GM19193 (cell line): Measurements from ENCODE around the gene PTPRD.

Source experiments
- POLR2A ChIP-seq: IDR thresholded peaks from 4 replicates; pipeline ENCODE4 v1.6.1; 2011; ENCODE audit not compliant: insufficient read depth, insufficient read length; ENCODE audit errors: extremely low read depth

The PTPRD gene

DNA sequence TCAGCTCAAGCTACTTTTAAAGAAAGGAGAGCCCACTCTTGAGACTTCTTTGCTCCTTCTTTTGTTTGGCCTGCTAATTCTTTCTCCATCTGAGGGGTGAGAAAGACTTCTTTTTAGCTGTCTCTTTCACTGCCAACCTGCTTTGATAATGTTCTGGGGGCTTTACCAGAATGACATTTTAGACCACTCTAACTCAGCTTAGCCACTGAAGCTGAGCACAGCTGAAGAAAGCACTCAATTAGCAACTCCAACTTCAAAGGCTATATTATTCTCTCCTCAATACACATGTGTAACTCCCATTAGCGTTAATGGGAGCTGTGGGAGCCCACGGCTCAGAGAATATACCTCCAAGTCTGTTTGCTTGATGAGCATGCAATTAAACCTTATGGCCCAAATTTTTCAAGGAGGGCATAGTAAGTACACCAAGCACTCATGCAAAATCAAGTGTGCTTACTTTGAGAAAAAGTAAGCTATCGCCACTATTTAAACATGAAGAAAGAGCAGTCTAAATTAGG, 1997.8 kb downstream of the PTPRD start:
- no peak for TF ChIP-seq POLR2A

DNA sequence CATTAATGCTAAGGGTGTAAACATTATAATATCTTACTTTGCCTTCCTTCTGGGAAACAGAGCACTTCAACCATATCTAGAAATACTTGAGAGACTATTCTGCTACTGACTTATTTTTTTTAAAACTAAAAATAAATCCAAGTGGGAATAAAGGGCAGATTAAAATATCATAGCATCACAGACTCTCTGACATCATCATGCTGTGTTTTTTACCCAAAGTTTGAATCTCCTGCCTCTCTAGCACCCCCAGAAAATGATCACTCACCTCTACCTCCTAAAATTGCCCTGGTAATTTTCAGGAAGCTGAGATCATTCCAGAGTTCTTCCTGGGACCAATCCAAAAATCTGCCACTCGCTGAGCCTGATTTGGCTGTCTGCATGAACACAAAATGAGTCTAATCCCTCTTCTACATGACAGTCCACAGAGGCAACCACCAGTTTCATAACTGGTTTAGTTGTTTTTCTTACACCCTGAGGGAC, 1999.4 kb downstream of the PTPRD start:
- no peak for TF ChIP-seq POLR2A

DNA sequence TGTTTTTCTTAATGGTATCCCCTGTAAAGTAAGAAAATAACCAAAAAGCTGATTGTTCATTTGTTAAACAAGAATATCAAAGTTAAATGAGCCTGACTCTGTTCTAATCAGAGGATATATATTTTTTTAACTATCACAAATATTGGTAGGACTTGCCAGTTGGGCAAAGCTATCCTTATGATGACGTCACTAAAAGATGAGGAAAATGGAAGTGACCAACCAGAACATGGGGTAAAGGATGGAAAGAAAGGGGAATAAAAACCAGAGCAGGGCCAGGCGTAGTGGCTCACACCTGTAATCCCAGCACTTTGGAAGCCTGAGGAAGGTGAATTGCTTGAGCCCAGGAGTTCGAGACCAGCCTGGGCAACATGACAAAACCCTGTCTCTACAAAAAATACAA, 2001.6 kb downstream of the PTPRD start:
- no peak for TF ChIP-seq POLR2A

DNA sequence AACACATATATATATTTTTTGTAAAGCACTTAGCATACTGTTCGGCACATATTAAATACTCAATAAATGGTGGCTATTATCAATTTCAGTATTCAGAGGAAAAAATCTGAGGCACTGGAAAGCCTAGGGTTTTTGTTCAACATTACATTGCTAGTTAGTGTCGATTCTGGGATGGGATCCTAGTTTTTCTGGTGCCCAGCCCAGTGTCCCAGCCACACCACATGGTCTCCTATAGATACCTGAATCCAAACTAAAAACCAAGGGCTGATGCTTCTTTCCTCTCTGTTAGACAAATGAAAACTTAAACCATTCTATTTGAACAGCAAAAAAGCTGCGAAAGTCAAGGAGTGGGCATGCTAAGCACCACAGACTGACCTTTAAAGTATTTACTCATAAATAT, 2002.5 kb downstream of the PTPRD start:
- no peak for TF ChIP-seq POLR2A

DNA sequence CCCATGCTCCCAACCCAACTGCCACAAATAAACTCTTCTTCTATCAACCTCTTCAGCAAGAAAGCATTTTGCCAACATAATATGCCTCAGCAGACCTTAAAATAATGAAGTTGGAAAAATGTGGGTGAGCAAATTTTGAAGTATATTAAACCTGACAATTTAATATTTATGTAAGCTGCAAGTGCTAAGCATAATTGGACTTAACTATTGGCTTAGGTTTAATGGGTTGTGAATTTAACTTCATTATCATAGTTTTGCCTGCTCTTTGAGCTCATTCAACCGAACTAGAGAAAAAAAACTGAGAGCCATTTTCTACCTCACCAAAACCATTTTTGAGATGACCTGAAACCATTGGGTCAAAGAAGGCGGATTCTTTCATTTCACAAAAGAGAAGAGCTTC, 2007.7 kb downstream of the PTPRD start:
- TF ChIP-seq POLR2A, result no peak

DNA sequence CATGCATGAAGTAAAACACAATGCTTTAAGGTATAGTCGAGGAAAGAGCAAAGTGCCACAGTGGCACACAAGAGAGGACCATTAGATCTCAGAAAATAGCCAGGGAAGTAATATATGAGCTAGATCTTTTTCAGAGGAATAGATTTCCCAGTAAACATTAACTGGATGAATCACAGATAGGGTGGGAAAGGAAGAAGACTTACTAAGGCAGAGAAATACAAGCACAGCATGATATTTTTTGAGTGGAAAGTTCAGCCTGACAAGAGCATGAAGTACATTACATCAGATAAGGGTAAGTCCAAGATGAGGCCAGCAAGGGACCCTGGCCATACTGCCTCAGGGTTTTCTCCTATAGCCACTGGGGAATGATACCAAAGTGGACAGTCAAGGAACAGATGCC, 2008.6 kb downstream of the PTPRD start:
- TF ChIP-seq POLR2A, result no peak

DNA sequence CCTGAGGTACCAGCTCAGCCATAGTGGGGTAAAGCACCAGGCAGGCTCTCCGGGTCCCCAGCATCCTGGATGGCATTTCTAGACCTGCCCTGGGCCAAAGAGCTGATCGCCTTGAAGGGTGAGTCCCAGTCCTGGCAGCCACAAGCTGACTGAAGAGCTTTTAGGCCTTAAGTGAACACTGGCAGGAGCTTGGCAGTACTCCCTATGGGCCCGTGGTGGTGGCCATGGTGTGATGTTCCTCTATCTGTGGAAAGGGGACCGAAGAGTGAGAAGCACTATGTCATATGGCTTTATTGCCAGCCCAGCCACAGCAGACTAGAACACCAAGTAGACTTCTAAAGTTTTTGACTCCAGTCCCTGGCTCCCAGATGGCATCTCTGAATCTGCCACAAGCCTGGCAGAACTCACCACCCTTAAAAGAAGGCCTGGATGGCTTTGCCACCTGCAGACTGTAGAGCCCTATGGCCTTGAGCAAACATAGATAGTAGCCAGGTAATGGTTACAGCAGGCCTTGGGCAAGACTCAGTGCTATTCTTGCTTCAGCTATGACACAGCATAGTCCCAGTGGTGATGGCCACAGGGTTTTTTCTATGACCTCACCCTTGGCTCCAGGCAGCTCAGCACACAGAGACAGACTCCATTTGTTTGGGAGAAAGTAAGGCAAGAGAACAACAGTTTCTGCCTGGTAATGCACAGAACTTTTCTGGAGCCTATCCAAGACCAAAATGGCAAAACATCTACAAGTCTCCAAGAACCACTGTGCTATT, 2011.7 kb downstream of the PTPRD start:
- no peak for TF ChIP-seq POLR2A

DNA sequence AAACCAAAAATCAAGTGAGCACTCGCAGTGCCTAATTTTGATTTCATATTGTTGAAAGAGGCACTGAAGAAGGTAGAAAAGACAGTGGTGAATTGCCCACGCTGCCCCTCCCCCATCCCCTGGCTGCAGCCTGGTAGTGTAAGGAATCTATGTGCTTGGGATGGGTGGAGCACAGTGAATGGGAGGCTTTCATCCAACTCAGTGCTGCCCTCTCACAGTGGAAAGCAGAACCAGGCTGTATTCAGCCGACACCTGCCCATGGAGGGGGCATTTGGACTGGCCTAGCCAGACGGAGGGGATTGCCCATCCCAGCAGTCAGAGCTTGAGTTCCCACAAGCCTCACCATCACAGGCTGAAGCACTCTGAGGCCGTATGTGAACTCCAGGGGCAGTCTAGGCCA, 2012.9 kb downstream of the PTPRD start:
- TF ChIP-seq POLR2A, result no peak

DNA sequence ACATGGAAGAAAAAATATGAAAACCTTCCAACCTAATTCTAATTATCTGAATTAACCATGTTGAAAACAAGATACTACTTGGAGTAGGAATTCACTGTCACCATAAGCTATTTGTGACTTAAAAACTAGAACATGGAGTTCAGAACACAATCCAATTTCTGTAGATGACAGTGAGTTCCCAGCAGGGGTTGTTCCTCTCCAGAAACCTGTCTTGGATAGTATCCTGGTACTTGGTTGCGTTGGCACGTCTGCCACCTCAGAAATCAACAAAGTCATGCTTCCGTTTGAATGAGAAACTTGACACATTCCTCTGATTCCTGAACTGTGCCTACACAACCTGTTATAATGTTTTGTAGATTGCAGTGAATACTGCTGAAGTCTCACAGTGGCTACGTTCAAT, 2023.3 kb downstream of the PTPRD start:
- no peak for TF ChIP-seq POLR2A

DNA sequence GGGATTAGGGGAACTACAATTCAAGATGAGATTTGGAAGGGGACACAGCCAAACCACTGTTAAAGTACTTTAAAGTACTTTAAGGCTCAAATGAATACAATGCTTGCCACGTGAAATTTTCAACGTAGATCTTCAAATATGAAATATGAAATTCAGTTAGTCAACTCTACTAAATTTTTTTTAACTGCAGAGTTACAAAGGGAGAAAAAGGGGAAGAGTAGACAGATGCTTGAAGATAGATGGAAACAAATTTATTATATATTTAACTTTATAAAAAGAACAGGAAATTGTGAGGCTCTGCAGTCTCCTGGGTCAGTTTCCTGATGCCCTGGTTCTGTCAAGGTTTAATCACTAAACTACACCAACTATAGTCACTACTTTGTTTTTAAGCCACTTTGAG, 2027.8 kb downstream of the PTPRD start:
- TF ChIP-seq POLR2A, result no peak

DNA sequence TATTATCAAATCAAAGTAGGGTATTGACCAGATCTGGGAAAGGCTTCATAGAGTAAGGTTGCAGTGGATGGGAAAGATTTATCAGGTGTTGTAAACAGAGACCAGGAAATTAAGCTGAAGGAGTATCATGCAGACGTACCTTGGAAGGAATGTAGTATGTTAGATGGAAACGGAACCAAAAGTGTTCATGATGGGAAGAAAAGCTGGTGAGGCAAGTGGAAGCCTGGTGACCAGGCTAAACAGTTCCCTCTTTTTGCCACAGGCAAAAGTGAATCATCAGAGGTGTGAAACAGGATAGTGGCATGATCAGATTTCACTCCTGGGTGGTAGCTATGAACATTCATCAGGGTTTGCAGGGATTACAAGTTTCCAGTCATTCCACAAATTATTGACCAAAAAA, 2033.1 kb downstream of the PTPRD start:
- TF ChIP-seq POLR2A, result no peak

DNA sequence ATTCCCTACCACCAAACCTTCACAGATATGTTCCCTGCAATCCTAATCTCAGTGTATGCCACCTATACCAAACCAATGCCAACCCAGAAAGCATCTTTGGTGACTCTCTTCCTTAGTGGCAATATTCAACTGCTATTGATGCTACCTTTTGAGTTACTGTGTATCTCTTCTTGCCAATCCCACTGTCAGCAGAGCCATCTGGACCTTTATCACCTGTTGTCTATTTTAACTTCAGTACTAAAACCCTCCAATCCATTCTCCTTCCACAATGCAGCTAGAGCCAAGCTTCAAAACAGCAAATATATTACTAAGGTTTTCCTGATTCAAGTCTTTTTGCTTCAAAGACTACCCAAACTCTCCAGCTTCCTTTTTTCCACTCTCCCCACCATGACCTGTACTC, 2036.1 kb downstream of the PTPRD start:
- TF ChIP-seq POLR2A, result no peak

DNA sequence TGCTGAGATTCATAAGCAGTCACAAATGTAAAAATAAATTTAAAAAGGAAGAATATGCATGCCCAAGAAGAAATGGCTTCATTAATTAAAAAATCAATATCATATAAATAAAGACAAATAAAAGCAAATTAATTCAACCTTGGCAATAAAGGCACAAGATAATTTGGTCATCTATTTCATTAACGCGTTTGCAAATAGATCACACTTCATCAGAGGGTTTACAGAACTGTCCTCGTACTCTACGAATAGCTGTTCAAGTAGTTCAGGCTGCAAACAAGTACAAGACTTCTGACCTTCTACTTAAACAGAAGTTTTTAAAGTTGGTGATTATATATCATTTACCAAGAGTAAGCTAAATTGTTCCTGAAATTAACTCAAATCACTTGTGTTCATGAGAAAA, 2038.0 kb downstream of the PTPRD start:
- no peak for TF ChIP-seq POLR2A

DNA sequence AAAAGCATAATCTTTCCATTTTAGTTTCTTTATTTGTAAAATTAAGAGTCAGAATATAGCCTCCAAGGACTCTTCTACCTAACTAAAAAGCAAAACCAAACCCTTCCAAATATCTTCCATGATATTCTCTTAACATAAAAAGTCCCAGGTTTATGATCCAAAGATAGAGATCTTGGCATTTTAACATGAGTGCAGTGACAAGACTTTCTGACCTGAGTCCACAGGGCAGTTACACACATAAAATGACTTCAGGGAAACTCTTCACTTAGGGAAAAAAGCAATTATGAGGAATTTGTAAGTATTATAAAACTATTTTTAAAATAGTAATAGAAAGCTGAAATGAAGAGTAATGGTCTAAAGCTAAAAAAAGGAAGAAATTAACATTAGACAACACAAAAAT, 2040.6 kb downstream of the PTPRD start:
- TF ChIP-seq POLR2A, result no peak

DNA sequence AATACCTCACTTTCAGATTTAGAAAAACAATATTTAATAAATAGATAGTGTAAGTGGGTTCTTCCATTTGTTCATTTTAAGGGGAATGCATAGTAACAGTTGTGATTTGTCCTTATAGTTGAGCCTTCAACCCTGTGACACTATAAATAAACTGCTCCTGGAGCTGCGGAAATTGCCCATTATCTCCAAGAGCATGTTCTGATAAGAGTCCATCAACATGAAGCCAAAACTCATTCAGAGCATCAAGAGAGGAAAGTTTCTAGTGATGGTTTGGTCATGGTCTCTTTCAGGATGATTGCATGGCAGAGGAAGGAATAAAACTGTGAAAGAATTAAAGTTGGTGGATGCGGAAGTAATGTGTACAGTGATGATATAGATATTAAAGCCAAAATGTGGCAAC, 2041.2 kb downstream of the PTPRD start:
- no peak for TF ChIP-seq POLR2A

DNA sequence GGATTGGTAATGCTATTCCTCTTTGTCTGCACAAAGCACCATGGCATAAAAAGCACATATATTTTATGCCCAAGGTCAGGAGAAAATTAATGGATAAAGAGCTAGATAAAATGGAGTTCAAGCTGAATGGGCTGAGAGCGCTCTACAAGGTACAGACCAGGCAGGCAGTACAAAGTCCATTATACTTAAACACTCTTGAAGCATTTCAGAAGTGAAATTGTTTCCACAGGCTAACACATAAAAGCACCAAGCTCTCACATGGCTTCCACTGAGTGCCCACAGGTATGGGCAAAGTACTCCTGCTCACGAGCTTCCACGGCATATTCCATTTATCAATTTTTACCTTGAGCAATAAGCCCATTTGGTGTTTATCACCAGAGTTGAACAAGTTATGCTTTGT, 2042.0 kb downstream of the PTPRD start:
- no peak for TF ChIP-seq POLR2A

DNA sequence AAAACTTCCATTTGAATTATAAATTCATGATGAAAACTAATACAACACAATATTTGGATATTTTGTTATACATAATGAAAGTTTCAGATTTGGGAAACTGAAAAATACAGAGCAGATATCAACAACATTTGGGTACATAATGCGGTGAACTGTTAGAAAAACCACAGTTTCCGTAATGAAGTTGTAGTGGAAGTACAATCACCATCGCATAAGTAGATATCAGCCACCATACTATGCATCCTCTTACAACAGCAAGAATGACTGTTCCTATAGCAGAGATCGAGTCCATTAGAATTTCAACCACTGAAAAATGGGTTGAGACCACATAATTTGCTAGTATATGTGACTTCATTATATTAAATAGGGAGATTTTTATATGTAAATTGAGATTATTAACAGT, 2043.0 kb downstream of the PTPRD start:
- TF ChIP-seq POLR2A, result no peak

DNA sequence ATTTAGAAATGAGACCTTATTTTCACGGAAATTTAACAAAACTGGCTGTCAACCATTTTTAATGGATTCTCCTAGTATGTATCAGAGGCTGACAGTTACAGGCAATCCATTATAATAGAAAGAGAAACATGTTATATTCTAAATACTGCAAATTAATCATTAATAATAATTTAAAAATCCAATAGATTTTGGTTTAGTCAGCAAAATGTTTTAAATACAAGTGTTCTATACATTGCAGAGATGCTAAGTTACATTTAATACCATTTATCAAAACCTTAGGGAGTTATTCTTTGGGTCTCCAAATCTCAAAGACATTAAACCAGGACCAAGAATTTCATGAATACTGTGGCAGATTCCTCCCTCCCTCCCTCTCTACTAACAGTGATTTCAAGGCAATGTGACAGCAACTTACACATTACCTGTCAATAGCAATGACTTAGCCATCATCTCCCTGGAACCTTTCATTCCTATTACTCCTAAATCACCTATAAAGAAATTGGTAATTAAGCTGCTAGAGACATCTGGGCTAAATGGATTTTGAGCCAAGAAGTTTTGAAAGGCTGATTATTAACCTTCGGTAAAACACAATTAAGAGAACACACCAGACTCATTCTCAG, 2044.7 kb downstream of the PTPRD start:
- TF ChIP-seq POLR2A, result no peak
